HCEC 1CT (cell line): ENCODE data around the gene DCAF6.
A peak's percentile ranks its signal among the peaks of the same experiment; 100 is the strongest.
"Not testable (repeated sequence)": the region's sequence is repeated elsewhere in the genome, so short reads cannot be mapped to it uniquely, and the experiment has no call there.

Experiments
- DNase-seq: peaks from one replicate; pipeline ENCODE4 v3.0.0-alpha.2; 2017

Gene DCAF6

GRCh38 chr1:168032029-168032428, 95.5 kb downstream of the DCAF6 start:
- DNase-seq = no peak

GRCh38 chr1:168035345-168035744, 98.9 kb downstream of the DCAF6 start:
- no peak for DNase-seq

GRCh38 chr1:168042362-168042761, 105.9 kb downstream of the DCAF6 start:
- no peak for DNase-seq

GRCh38 chr1:168045311-168045710, 108.8 kb downstream of the DCAF6 start:
- no peak for DNase-seq

- DNase-seq = no peak
These were observed 113.8 kb downstream of the DCAF6 start for GRCh38 chr1:168050307-168050706.

- no peak for DNase-seq
These were observed 114.4 kb downstream of the DCAF6 start for GRCh38 chr1:168050880-168051279.

GRCh38 chr1:168053681-168054080, 117.2 kb downstream of the DCAF6 start:
- no peak for DNase-seq

- DNase-seq = no peak
These were observed 117.6 kb downstream of the DCAF6 start for GRCh38 chr1:168054117-168054516.

- DNase-seq = not testable (repeated sequence)
These were observed 119.7 kb downstream of the DCAF6 start for GRCh38 chr1:168056152-168056551.

GRCh38 chr1:168057355-168057754, 120.9 kb downstream of the DCAF6 start:
- no peak for DNase-seq

- peak; percentile 68 for DNase-seq
These were observed 121.4 kb downstream of the DCAF6 start for GRCh38 chr1:168057921-168058320.

GRCh38 chr1:168064216-168064615, 127.7 kb downstream of the DCAF6 start:
- DNase-seq = no peak

- no peak for DNase-seq
These were observed 129.0 kb downstream of the DCAF6 start for GRCh38 chr1:168065506-168065905.

GRCh38 chr1:168069384-168069783, 132.9 kb downstream of the DCAF6 start:
- DNase-seq = no peak

GRCh38 chr1:168079761-168080160, 143.3 kb downstream of the DCAF6 start:
- DNase-seq = peak; percentile 44

- peak; percentile 86 for DNase-seq
These were observed 145.0 kb downstream of the DCAF6 start for GRCh38 chr1:168081373-168082007.

GRCh38 chr1:168082008-168082876, 145.8 kb downstream of the DCAF6 start:
- peak; percentile 54 for DNase-seq

- no peak for DNase-seq
These were observed 147.2 kb downstream of the DCAF6 start for GRCh38 chr1:168083456-168084325.

GRCh38 chr1:168084396-168085231, 148.1 kb downstream of the DCAF6 start:
- peak; percentile 36 for DNase-seq

- DNase-seq = no peak
These were observed 149.0 kb downstream of the DCAF6 start for GRCh38 chr1:168085401-168085872.

- DNase-seq = no peak
These were observed 150.0 kb downstream of the DCAF6 start for GRCh38 chr1:168086438-168086837.

- no peak for DNase-seq
These were observed 151.2 kb downstream of the DCAF6 start for GRCh38 chr1:168087696-168088095.
